ENCODE data around the gene DHODH.

DNA sequence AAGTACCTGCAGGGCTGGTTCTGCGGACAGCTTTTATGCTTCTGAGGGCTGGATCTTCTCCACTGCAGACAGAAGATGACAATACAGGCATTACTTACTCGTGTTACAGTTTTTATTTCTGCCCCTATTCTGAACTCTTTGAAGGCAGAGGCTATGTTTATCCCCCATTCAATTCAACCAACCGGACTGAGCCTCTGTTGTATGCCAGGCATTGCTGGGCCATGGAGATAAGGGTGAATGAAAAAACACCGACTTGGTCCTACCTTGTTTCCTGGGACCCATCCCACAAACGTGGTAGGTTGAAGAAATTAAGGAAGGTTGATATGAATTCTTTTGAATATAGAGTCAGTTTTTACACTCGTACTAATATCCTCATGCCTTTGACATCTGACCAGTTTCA, 35.8 kb downstream of the DHODH start:
- TF ChIP-seq POLR2AphosphoS5 (IDR thresholded peaks at IDR 0.05; ENCODE audit: low read depth, low read length) (no peak), SP1 (IDR thresholded peaks at IDR 0.05; ENCODE audit: low read depth, low read length) (no peak), GABPA (IDR thresholded peaks at IDR 0.05; ENCODE audit: borderline replicate concordance, insufficient read depth, low read length) (no peak)
- TF ChIP-seq, protein P1, sequence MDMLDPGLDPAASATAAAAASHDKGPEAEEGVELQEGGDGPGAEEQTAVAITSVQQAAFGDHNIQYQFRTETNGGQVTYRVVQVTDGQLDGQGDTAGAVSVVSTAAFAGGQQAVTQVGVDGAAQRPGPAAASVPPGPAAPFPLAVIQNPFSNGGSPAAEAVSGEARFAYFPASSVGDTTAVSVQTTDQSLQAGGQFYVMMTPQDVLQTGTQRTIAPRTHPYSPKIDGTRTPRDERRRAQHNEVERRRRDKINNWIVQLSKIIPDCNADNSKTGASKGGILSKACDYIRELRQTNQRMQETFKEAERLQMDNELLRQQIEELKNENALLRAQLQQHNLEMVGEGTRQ (IDR thresholded peaks at IDR 0.05; ENCODE audit: low read length): no peak
- TF ChIP-seq, protein P2, sequence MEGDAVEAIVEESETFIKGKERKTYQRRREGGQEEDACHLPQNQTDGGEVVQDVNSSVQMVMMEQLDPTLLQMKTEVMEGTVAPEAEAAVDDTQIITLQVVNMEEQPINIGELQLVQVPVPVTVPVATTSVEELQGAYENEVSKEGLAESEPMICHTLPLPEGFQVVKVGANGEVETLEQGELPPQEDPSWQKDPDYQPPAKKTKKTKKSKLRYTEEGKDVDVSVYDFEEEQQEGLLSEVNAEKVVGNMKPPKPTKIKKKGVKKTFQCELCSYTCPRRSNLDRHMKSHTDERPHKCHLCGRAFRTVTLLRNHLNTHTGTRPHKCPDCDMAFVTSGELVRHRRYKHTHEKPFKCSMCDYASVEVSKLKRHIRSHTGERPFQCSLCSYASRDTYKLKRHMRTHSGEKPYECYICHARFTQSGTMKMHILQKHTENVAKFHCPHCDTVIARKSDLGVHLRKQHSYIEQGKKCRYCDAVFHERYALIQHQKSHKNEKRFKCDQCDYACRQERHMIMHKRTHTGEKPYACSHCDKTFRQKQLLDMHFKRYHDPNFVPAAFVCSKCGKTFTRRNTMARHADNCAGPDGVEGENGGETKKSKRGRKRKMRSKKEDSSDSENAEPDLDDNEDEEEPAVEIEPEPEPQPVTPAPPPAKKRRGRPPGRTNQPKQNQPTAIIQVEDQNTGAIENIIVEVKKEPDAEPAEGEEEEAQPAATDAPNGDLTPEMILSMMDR (IDR thresholded peaks at IDR 0.05; ENCODE audit: control extremely low read depth in 1 of 3, insufficient read depth in 1 of 3, low read depth in 1 of 3, low read length in 3 of 3): no peak
